Progenitor cell of endocrine pancreas (in vitro differentiated cells): ENCODE results near the gene SSH3. TPM values are rescaled to one million over a fixed set of nuclear protein-coding genes. Genes with fewer than 3 reads are reported as not detected.

Source experiments
- DNase-seq: peaks from one replicate; pipeline ENCODE4 v3.0.0; 2021; ENCODE audit warnings: low spot score; ENCODE audit not compliant: unreplicated experiment
- H3K27ac Mint-ChIP-seq: 2 replicates; pipeline ENCODE4 v1.8.0; 2021; ENCODE audit warnings: mild to moderate bottlenecking, moderate library complexity, mixed read lengths
- H3K27me3 Mint-ChIP-seq: 2 replicates; pipeline ENCODE4 v1.8.0; 2021; ENCODE audit warnings: mixed read lengths
- H3K36me3 Mint-ChIP-seq: 2 replicates; pipeline ENCODE4 v1.8.0; 2022; ENCODE audit warnings: mixed read lengths; ENCODE audit not compliant: insufficient read depth
- H3K4me1 Mint-ChIP-seq: 2 replicates; pipeline ENCODE4 v1.8.0; 2021; ENCODE audit warnings: low read depth, mixed read lengths
- H3K4me3 Mint-ChIP-seq: 2 replicates; pipeline ENCODE4 v1.8.0; 2021; ENCODE audit warnings: low read depth, mild to moderate bottlenecking, moderate library complexity, mixed read lengths
- H3K9me3 Mint-ChIP-seq: 2 replicates; pipeline ENCODE4 v1.8.0; 2021; ENCODE audit warnings: low read depth, mixed read lengths
- total RNA-seq: library from RNA; stranded (reverse); gene quantifications from 2 replicates; pipeline ENCODE4 v1.2.1, GENCODE V29; 2021
- TF ChIP-seq, protein P1 (sequence below): fragments of 200-600 bp; sonication (generic); IDR thresholded peaks from one replicate; pipeline ENCODE4 v1.5.0; 2021; ENCODE audit warnings: antibody characterized with exemption, mild to moderate bottlenecking; ENCODE audit not compliant: unreplicated experiment

Gene SSH3
- total RNA-seq, 1 donor from 2014 or later: 48.9 TPM

DNA sequence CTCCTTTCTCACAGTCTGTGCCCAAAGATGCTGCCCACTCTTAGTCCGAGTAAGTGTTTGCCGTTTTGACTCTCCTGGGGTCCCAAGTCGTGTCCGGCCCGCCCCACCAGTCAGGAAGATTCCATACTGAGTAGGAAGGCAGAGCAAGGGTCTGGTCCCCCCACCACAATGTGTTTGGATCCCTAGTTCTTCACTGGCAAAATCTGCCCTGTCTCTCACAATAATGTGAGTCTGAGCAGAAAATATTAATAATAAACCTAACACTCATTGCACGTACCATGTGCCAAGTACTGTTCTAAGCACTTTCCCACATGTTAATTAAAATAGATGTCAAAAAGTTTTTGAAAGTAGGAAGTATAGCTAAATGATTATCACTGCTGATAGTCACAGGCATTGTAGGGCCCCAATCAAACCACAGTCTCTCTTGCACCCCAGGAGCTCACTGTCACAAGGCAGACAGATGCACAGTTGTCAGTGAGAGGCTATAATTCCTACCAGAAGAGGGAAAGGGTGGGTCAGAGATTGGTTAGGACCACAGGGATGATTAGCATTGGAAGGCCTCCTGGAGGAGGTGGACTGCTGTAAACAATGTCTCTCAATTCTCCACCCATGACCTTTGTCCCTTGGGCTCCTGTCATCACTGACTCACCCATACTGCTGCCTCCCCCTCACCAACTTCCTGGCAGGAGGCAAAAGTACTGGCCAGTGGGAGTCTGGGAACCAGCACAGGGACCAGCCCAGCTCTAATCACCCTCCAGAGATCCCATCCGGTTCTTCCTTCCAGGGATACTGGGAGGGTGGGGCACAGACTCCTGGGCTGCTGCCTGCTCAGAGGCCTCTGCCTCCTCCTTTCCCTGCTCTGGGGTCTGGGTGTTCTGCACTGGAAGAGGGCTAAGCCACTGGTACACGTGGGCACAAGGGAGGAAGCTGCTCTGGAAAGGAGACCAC is 51.0 kb downstream of the SSH3 start:
- peaks cover 4% of the 10 kb centered on the region for H3K27me3 Mint-ChIP-seq
- H3K4me1 Mint-ChIP-seq: peaks cover 22% of the 10 kb centered on the region

DNA sequence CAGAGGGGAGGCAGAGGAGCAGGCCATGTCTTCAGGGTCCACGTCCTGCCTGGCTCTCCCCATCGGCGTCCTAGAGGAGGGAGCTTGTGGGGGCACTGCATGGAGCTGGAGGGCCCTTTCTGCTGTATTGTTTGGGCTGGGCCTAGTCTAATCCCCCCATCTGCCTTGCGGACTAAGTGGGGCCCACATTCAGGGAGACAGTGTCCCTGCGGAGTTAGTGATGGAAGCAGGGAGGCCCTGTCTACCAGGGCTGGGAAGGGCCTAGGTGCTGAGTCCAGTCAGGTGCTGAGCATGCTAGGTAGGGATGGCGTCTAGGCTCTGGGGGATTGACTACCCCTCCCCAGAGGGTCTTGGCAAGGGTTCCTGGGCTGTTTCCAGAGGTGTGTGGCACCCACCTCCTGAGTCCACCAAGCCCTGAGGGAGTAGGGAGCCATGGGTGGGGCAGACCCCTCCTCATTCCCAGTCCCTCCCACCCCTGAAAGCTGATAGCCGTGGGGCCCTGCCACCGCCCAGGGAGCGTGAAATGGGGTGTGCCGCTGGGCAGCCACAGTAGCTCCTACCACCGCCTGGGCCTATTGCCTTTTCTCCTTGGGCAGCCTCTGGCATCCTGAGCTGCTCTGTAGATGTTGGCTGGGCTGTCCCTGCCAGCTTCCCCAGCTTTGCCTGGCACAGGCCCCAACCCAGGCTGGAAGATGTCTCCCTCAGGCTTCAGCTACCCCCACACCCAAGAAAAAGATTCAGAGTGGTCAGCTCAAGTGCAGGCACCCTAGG is 51.9 kb downstream of the SSH3 start:
- Mint-ChIP-seq H3K27ac (peak overlapping the region; percentile 33), H3K36me3 (no peaks in the 10 kb centered on the region), H3K4me3 (no peak overlapping the region), H3K4me1 (peaks cover 22% of the 10 kb centered on the region), H3K9me3 (no peaks in the 10 kb centered on the region), H3K27me3 (peaks cover 4% of the 10 kb centered on the region)
- no peak for DNase-seq
- TF ChIP-seq, protein P1, sequence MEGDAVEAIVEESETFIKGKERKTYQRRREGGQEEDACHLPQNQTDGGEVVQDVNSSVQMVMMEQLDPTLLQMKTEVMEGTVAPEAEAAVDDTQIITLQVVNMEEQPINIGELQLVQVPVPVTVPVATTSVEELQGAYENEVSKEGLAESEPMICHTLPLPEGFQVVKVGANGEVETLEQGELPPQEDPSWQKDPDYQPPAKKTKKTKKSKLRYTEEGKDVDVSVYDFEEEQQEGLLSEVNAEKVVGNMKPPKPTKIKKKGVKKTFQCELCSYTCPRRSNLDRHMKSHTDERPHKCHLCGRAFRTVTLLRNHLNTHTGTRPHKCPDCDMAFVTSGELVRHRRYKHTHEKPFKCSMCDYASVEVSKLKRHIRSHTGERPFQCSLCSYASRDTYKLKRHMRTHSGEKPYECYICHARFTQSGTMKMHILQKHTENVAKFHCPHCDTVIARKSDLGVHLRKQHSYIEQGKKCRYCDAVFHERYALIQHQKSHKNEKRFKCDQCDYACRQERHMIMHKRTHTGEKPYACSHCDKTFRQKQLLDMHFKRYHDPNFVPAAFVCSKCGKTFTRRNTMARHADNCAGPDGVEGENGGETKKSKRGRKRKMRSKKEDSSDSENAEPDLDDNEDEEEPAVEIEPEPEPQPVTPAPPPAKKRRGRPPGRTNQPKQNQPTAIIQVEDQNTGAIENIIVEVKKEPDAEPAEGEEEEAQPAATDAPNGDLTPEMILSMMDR: no peak

More for the DNA sequence above, 51.0 kb downstream of the SSH3 start:
- Mint-ChIP-seq H3K27ac (peak overlapping the region; percentile 94), H3K9me3 (no peaks in the 10 kb centered on the region), H3K4me3 (peak overlapping the region; percentile 90), H3K36me3 (no peaks in the 10 kb centered on the region)
- DNase-seq: no peak
- TF ChIP-seq, protein P1: no peak

DNA sequence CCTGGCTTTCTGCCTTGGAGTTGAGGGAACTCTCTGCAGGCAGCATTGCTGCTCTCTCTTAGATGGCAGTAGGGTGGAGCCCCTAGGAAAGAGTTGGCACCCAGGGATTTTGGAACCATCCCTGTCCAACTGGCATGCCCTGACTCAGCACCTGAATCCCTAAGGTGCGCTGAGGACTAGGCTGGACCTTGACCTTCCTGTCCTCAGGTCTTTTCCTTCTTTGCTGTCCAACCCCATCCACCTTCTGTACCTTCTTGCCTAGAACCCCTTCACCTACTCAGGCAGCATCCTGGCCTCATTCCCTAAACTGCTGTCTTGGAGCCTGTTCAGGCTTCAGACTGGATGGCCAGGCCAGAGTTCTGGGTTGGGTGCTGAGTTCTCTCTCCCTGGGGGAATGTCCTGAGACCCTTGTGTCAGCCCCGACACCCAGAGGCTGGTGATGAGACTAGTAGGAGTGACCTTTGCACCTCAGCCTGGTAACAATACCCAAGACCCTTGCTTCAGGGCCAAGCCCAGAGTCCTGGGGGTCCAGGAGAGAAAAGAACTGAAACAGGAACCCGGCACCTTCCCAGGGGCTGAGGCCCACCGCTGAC is 52.6 kb downstream of the SSH3 start:
- H3K9me3 Mint-ChIP-seq: no peaks in the 10 kb centered on the region
- no peak for DNase-seq
- TF ChIP-seq, protein P1: no peak
- peaks cover 22% of the 10 kb centered on the region for H3K4me1 Mint-ChIP-seq
- H3K27me3 Mint-ChIP-seq: peaks cover 4% of the 10 kb centered on the region
- H3K36me3 Mint-ChIP-seq: no peaks in the 10 kb centered on the region
- H3K4me3 Mint-ChIP-seq: no peak overlapping the region
- no peak overlapping the region for H3K27ac Mint-ChIP-seq

DNA sequence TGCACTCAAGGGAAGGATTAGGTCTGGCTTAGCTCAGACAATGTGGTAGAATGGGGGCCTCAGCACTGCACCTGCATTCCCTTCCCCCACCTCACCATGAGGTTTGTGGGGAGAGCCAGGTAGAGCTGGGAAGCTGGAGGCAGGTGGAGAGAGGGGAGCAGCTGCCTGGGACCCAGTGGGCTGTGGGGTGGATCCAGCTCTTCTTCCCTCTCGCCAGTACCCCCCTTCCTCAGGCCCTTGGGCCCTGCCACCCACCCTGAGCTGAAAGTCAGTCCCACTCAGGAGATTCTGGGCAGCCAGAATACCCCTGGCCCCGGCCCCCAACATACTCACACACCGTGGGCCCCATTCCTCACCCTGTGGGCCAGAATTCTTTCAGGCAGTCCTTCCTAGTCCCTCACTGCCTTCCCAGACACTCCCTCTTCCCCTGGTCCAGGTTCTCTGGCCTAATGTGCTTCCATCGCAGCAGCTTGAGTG is 53.1 kb downstream of the SSH3 start:
- peaks cover 4% of the 10 kb centered on the region for H3K27me3 Mint-ChIP-seq
- H3K36me3 Mint-ChIP-seq: no peaks in the 10 kb centered on the region
- H3K9me3 Mint-ChIP-seq: no peaks in the 10 kb centered on the region
- H3K4me3 Mint-ChIP-seq: peak overlapping the region; percentile 9
- DNase-seq: no peak
- H3K27ac Mint-ChIP-seq: peak overlapping the region; percentile 69
- TF ChIP-seq, protein P1: no peak
- peaks cover 22% of the 10 kb centered on the region for H3K4me1 Mint-ChIP-seq
